Activated naive CD4-positive, alpha-beta T cell treated with anti-CD3 and anti-CD28 coated beads, Interleukin-2, amount 10 ng/mL, durations not matched to agents 7 days and 5 days (primary cell): Measurements from ENCODE around the gene RAPGEF4.
A peak's percentile ranks its signal among the peaks of the same experiment; 100 is the strongest.

ENCODE experiments used
- CTCF ChIA-PET: fragments of 350-600 bp; sonication (Branson Sonifier 250); formaldehyde crosslinking; loops from one replicate; lab custom pipeline; 2021; ENCODE audit warnings: antibody characterized with exemption; lab: Charles Lee
- DNase-seq: peaks from one replicate; pipeline ENCODE4 v3.0.0-alpha.2; 2020
- H3K27ac Mint-ChIP-seq: one replicate; pipeline ENCODE4 v1.8.0; 2021; ENCODE audit warnings: mild to moderate bottlenecking, moderate library complexity, mixed read lengths
- H3K27me3 Mint-ChIP-seq: one replicate; pipeline ENCODE4 v1.8.0; 2021; ENCODE audit warnings: mild to moderate bottlenecking, mixed read lengths
- H3K36me3 Mint-ChIP-seq: one replicate; pipeline ENCODE4 v1.8.0; 2021; ENCODE audit warnings: mixed read lengths
- H3K4me1 Mint-ChIP-seq: one replicate; pipeline ENCODE4 v1.8.0; 2021; ENCODE audit warnings: mixed read lengths
- H3K4me3 Mint-ChIP-seq: one replicate; pipeline ENCODE4 v1.8.0; 2021; ENCODE audit warnings: mild to moderate bottlenecking, moderate library complexity, mixed read lengths
- H3K9me3 Mint-ChIP-seq: one replicate; pipeline ENCODE4 v1.8.0; 2021; ENCODE audit warnings: mixed read lengths

The RAPGEF4 gene

GRCh38 chr2:172931256-172931894 is 195.7 kb downstream of the RAPGEF4 start:
- Mint-ChIP-seq H3K9me3 (no peaks in the 10 kb centered on the region), H3K4me3 (no peak overlapping the region), H3K4me1 (peaks cover 11% of the 10 kb centered on the region), H3K27me3 (peaks cover 11% of the 10 kb centered on the region), H3K27ac (no peak overlapping the region), H3K36me3 (no peaks in the 10 kb centered on the region)
- CTCF ChIA-PET, result interaction anchor here (0.8 to 4.8 kb wide), 17 partner anchors 10 to 146 kb away, joined by 3 to 56 read pairs (median 5); no protein-coding TSS in a partner anchor
- DNase-seq, result no peak

- H3K4me3 Mint-ChIP-seq, result no peak overlapping the region
- peak; percentile 75 for DNase-seq
- no peaks in the 10 kb centered on the region for H3K36me3 Mint-ChIP-seq
- CTCF ChIA-PET, result interaction anchor here (0.7 to 4.8 kb wide), 22 partner anchors 8 to 147 kb away, joined by 3 to 56 read pairs (median 4); no protein-coding TSS in a partner anchor
- H3K9me3 Mint-ChIP-seq, result no peaks in the 10 kb centered on the region
- H3K4me1 Mint-ChIP-seq, result peaks cover 11% of the 10 kb centered on the region
- no peak overlapping the region for H3K27ac Mint-ChIP-seq
- H3K27me3 Mint-ChIP-seq, result peaks cover 11% of the 10 kb centered on the region
Observed at GRCh38 chr2:172931918-172932520, 196.4 kb downstream of the RAPGEF4 start.

GRCh38 chr2:172937884-172938712 is 202.5 kb downstream of the RAPGEF4 start:
- Mint-ChIP-seq H3K27me3 (peaks cover 4% of the 10 kb centered on the region), H3K9me3 (peaks cover 11% of the 10 kb centered on the region), H3K36me3 (no peaks in the 10 kb centered on the region), H3K4me1 (peaks cover 4% of the 10 kb centered on the region), H3K27ac (no peak overlapping the region), H3K4me3 (no peak overlapping the region)
- DNase-seq, result no peak
- CTCF ChIA-PET, result no interaction called here

DNA sequence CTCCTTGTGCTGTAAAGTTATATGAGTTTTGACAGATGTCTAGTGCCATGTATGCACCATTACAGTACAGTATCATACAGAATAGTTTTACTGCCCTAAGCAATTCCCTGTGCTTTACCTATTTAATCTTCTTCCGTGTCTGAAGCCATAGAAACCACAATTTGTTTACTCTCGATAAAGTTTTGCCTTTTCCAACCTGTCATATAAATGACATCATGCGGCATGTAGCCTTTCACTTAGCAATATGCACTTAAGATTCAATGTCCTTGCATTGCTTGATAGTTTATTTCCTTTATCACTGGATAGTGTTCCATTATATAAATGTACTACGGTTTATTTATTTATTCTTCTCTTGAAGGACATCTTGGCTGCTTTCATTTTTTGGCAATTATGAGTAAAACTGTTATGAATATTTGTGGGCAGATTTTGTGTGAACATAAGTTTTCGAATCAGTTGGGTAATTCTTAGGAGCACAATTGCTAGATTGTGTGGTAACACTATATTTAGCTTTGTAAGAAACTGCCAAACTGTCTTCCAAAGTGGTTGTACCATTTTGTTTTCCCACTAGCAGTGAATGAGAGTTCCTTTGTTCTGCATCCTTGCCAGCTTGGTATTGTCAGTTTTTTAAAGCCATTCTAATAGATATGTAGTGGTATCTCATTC is 203.2 kb downstream of the RAPGEF4 start:
- Mint-ChIP-seq H3K36me3 (no peaks in the 10 kb centered on the region), H3K9me3 (peaks cover 11% of the 10 kb centered on the region), H3K4me3 (no peak overlapping the region), H3K27ac (no peak overlapping the region), H3K27me3 (peaks cover 4% of the 10 kb centered on the region), H3K4me1 (peaks cover 12% of the 10 kb centered on the region)
- CTCF ChIA-PET, result no interaction called here
- no peak for DNase-seq

DNA sequence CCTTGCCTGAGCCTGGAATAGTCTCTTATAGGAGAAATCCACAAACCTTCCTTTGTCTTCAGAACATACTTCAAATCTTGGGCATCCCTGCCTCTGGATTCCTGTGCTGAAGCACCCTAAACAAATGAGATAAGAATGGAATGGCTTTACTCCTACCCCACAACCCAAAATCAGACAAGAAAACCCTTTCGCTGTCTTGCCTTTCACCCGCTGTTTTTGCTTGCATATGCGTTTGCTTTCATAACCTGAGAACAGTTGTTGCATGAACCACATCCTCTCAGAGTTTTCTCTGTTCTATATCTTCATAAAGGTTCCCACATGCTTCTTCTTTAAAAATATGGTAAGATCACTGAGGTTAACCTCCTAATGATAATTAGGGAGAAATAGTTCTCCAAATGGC is 207.9 kb downstream of the RAPGEF4 start:
- no peaks in the 10 kb centered on the region for H3K36me3 Mint-ChIP-seq
- H3K27me3 Mint-ChIP-seq, result peaks cover 14% of the 10 kb centered on the region
- peaks cover 27% of the 10 kb centered on the region for H3K4me1 Mint-ChIP-seq
- no peak overlapping the region for H3K4me3 Mint-ChIP-seq
- DNase-seq, result peak; percentile 24
- CTCF ChIA-PET, result interaction anchor here (1.1 kb wide), 1 partner anchor 84 kb away, joined by 5 read pairs; no protein-coding TSS in a partner anchor
- peaks cover 11% of the 10 kb centered on the region for H3K9me3 Mint-ChIP-seq
- H3K27ac Mint-ChIP-seq, result peak overlapping the region; percentile 55

DNA sequence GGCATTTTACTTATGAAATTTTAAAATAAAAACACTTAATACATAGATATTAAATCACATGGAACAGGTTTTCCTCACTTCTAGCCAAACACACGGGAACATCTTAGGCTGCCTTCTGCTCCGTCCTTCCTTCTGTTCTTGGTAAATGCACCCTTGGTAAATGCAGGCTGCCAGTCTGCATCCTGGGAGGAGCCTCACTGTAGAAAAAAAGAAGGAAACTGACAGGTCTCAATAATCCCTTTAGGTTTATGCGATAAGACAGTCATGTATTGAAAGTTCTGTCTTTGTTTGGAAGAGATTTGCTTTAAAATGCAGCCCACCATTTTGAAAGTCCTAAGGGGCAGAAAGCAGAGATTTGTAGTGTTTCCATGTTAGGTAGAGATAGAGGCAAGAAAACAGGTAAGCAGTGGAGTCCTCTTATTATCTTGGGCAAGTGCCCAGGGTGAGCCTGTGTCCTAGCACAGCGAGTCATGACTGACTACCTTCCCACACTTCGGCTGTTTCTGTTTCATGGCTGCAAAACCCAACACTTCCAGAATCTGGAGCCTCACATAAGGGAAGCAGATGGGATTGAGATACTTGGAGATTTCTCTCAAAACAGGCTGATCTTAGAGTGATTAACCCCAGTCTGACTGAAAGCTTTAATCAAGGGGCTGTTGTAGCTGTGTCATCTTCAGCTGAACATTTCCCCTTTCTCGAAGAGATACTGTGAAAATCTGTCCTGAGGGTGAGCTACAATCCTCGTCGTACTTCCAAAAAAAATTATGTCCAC is 208.6 kb downstream of the RAPGEF4 start:
- Mint-ChIP-seq H3K9me3 (peaks cover 11% of the 10 kb centered on the region), H3K27me3 (peaks cover 14% of the 10 kb centered on the region), H3K27ac (no peak overlapping the region), H3K4me3 (no peak overlapping the region), H3K4me1 (peaks cover 27% of the 10 kb centered on the region), H3K36me3 (no peaks in the 10 kb centered on the region)
- DNase-seq, result no peak
- CTCF ChIA-PET, result no interaction called here

GRCh38 chr2:172944794-172945509 is 209.3 kb downstream of the RAPGEF4 start:
- no peak overlapping the region for H3K27ac Mint-ChIP-seq
- no peak overlapping the region for H3K4me3 Mint-ChIP-seq
- H3K9me3 Mint-ChIP-seq, result peaks cover 8% of the 10 kb centered on the region
- CTCF ChIA-PET, result no interaction called here
- no peaks in the 10 kb centered on the region for H3K36me3 Mint-ChIP-seq
- no peak for DNase-seq
- H3K4me1 Mint-ChIP-seq, result peaks cover 27% of the 10 kb centered on the region
- peaks cover 14% of the 10 kb centered on the region for H3K27me3 Mint-ChIP-seq

- Mint-ChIP-seq H3K4me1 (peaks cover 27% of the 10 kb centered on the region), H3K27me3 (peaks cover 14% of the 10 kb centered on the region), H3K9me3 (peaks cover 4% of the 10 kb centered on the region), H3K27ac (no peak overlapping the region), H3K4me3 (no peak overlapping the region), H3K36me3 (no peaks in the 10 kb centered on the region)
- CTCF ChIA-PET, result no interaction called here
- DNase-seq, result no peak
Observed at GRCh38 chr2:172945510-172945850, 209.8 kb downstream of the RAPGEF4 start.

DNA sequence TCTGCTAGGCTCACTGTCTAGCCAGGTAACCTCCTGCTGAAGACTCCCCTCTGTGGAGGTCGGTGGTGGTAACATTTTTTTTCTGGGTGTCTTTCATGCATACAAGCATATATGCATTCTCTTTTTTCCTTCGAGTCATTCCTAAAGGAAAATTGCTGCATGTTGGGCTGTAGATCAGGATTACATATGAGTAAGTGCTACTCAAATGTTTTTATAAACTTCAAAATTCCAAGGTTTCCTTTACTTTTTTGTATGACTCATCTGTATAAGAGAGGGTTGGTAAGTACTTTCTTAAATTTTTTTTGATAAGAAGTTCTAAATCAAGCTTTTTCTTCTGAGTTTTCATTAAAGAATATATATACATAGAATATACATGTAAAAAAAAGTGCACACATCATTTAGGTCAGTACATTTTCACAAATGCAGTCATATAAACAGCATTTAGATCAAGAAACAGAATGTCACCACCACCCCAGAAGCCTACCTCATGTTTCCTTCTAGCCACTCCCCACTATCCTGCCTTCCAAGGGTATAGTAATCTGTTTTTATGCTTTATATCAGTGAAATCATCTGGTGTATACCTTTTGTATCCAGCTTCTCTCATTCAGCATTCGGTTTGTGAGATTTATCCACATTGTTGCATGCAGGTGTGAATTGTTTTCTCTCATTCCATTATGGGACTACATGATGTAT is 212.0 kb downstream of the RAPGEF4 start:
- DNase-seq, result no peak
- H3K27me3 Mint-ChIP-seq, result peaks cover 14% of the 10 kb centered on the region
- no peak overlapping the region for H3K4me3 Mint-ChIP-seq
- H3K9me3 Mint-ChIP-seq, result no peaks in the 10 kb centered on the region
- no peaks in the 10 kb centered on the region for H3K36me3 Mint-ChIP-seq
- H3K4me1 Mint-ChIP-seq, result peaks cover 27% of the 10 kb centered on the region
- H3K27ac Mint-ChIP-seq, result no peak overlapping the region
- CTCF ChIA-PET, result no interaction called here

DNA sequence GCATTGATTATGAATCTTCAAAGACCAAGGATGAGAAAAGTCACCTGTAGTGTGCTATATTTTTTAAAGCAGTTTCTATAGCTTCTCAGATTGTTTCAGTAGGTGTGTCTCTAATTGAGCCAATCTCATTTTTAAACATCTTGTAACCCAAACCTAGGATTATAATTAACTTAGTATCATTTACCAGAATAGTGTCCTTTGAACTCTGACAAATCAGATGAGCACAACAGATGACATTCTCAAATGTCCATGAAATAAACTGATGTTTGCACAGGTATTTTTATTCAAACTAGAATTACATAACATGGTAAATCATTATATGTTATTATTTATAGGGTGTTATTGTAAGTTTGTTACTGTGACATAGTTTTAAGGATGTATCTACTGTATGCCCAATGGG is 213.9 kb downstream of the RAPGEF4 start:
- H3K36me3 Mint-ChIP-seq, result no peaks in the 10 kb centered on the region
- H3K27me3 Mint-ChIP-seq, result peaks cover 4% of the 10 kb centered on the region
- H3K4me3 Mint-ChIP-seq, result no peak overlapping the region
- DNase-seq, result no peak
- H3K9me3 Mint-ChIP-seq, result no peaks in the 10 kb centered on the region
- no peak overlapping the region for H3K27ac Mint-ChIP-seq
- CTCF ChIA-PET, result no interaction called here
- peaks cover 8% of the 10 kb centered on the region for H3K4me1 Mint-ChIP-seq

DNA sequence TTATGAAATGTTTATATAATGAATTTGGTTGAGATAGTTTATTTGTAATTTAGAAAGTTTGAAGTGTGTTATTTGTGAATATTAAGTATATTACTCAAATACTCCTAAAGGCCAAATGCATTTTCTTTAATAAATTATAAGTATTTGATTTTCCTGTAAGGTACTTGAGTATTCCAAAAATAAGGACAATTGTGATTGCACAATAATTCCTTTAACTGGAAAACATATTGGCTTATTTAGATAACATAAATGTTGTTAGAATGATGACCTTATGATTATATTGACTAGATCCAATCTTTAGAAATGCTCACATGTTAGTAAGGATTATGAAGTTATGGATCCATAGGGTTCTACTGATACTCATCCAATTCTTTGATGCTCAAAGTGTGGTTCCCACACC is 214.9 kb downstream of the RAPGEF4 start:
- Mint-ChIP-seq H3K4me3 (no peak overlapping the region), H3K36me3 (no peaks in the 10 kb centered on the region), H3K27ac (no peak overlapping the region), H3K27me3 (peaks cover 3% of the 10 kb centered on the region), H3K9me3 (no peaks in the 10 kb centered on the region), H3K4me1 (no peaks in the 10 kb centered on the region)
- DNase-seq, result no peak
- CTCF ChIA-PET, result no interaction called here

GRCh38 chr2:172951554-172951953 is 215.9 kb downstream of the RAPGEF4 start:
- H3K27ac Mint-ChIP-seq, result no peak overlapping the region
- peaks cover under 1% of the 10 kb centered on the region for H3K27me3 Mint-ChIP-seq
- no peaks in the 10 kb centered on the region for H3K4me1 Mint-ChIP-seq
- no peaks in the 10 kb centered on the region for H3K9me3 Mint-ChIP-seq
- no peak for DNase-seq
- CTCF ChIA-PET, result no interaction called here
- no peak overlapping the region for H3K4me3 Mint-ChIP-seq
- H3K36me3 Mint-ChIP-seq, result no peaks in the 10 kb centered on the region

- H3K36me3 Mint-ChIP-seq, result no peaks in the 10 kb centered on the region
- H3K27ac Mint-ChIP-seq, result no peak overlapping the region
- H3K9me3 Mint-ChIP-seq, result no peaks in the 10 kb centered on the region
- no peak overlapping the region for H3K4me3 Mint-ChIP-seq
- H3K27me3 Mint-ChIP-seq, result no peaks in the 10 kb centered on the region
- no peaks in the 10 kb centered on the region for H3K4me1 Mint-ChIP-seq
- DNase-seq, result no peak
- CTCF ChIA-PET, result no interaction called here
Observed at GRCh38 chr2:172953411-172953810, 217.8 kb downstream of the RAPGEF4 start.
